ENCODE data around the gene N4BP2L2. TPM values are rescaled to one million over a fixed set of nuclear protein-coding genes. Genes with fewer than 3 reads are reported as not detected.

N4BP2L2 gene
- total RNA-seq, 1 donor from 2014 or later, result 92.8 TPM

- DNase-seq (ENCODE audit: low spot score), result no peak
- Mint-ChIP-seq H3K27me3 (ENCODE audit: insufficient read depth) (no peaks in the 10 kb centered on the region), H3K27ac (no peak overlapping the region), H3K36me3 (ENCODE audit: low read depth) (peaks cover 38% of the 10 kb centered on the region), H3K4me3 (no peak overlapping the region), H3K4me1 (ENCODE audit: low read depth) (peaks cover 32% of the 10 kb centered on the region), H3K9me3 (no peaks in the 10 kb centered on the region)
- intact Hi-C loops (cut with micrococcal nuclease), result no loop called here
Observed at GRCh38 chr13:32525766-32526165, 12.8 kb downstream of the N4BP2L2 start.

- Mint-ChIP-seq H3K4me3 (no peak overlapping the region), H3K36me3 (ENCODE audit: low read depth) (peaks cover 47% of the 10 kb centered on the region), H3K27me3 (ENCODE audit: insufficient read depth) (no peaks in the 10 kb centered on the region), H3K27ac (no peak overlapping the region), H3K9me3 (no peaks in the 10 kb centered on the region), H3K4me1 (ENCODE audit: low read depth) (peaks cover 10% of the 10 kb centered on the region)
- DNase-seq (ENCODE audit: low spot score), result no peak
- intact Hi-C loops (cut with micrococcal nuclease), result no loop called here
Observed at GRCh38 chr13:32515246-32515645, 23.3 kb downstream of the N4BP2L2 start.

GRCh38 chr13:32511482-32511881 is 27.1 kb downstream of the N4BP2L2 start:
- H3K4me3 Mint-ChIP-seq, result no peak overlapping the region
- no peaks in the 10 kb centered on the region for H3K9me3 Mint-ChIP-seq
- intact Hi-C loops (cut with micrococcal nuclease), result no loop called here
- no peaks in the 10 kb centered on the region for H3K27me3 Mint-ChIP-seq (ENCODE audit: insufficient read depth)
- H3K36me3 Mint-ChIP-seq (ENCODE audit: low read depth), result peaks cover 35% of the 10 kb centered on the region
- H3K4me1 Mint-ChIP-seq (ENCODE audit: low read depth), result peaks cover 4% of the 10 kb centered on the region
- no peak for DNase-seq (ENCODE audit: low spot score)
- H3K27ac Mint-ChIP-seq, result no peak overlapping the region

GRCh38 chr13:32504876-32505275 is 33.7 kb downstream of the N4BP2L2 start:
- intact Hi-C loops (cut with micrococcal nuclease), result no loop called here
- H3K9me3 Mint-ChIP-seq, result no peaks in the 10 kb centered on the region
- H3K4me1 Mint-ChIP-seq (ENCODE audit: low read depth), result no peaks in the 10 kb centered on the region
- peaks cover 25% of the 10 kb centered on the region for H3K36me3 Mint-ChIP-seq (ENCODE audit: low read depth)
- DNase-seq (ENCODE audit: low spot score), result no peak
- H3K4me3 Mint-ChIP-seq, result no peak overlapping the region
- no peaks in the 10 kb centered on the region for H3K27me3 Mint-ChIP-seq (ENCODE audit: insufficient read depth)
- no peak overlapping the region for H3K27ac Mint-ChIP-seq

GRCh38 chr13:32504263-32504662 is 34.3 kb downstream of the N4BP2L2 start:
- no peaks in the 10 kb centered on the region for H3K27me3 Mint-ChIP-seq (ENCODE audit: insufficient read depth)
- H3K27ac Mint-ChIP-seq, result no peak overlapping the region
- peaks cover 20% of the 10 kb centered on the region for H3K36me3 Mint-ChIP-seq (ENCODE audit: low read depth)
- no peak for DNase-seq (ENCODE audit: low spot score)
- intact Hi-C loops (cut with micrococcal nuclease), result no loop called here
- H3K9me3 Mint-ChIP-seq, result no peaks in the 10 kb centered on the region
- H3K4me3 Mint-ChIP-seq, result no peak overlapping the region
- no peaks in the 10 kb centered on the region for H3K4me1 Mint-ChIP-seq (ENCODE audit: low read depth)

GRCh38 chr13:32503727-32504126 is 34.9 kb downstream of the N4BP2L2 start:
- intact Hi-C loops (cut with micrococcal nuclease), result no loop called here
- Mint-ChIP-seq H3K4me1 (ENCODE audit: low read depth) (no peaks in the 10 kb centered on the region), H3K36me3 (ENCODE audit: low read depth) (peaks cover 21% of the 10 kb centered on the region), H3K4me3 (no peak overlapping the region), H3K27ac (no peak overlapping the region), H3K9me3 (no peaks in the 10 kb centered on the region), H3K27me3 (ENCODE audit: insufficient read depth) (no peaks in the 10 kb centered on the region)
- DNase-seq (ENCODE audit: low spot score), result no peak

- H3K9me3 Mint-ChIP-seq, result no peaks in the 10 kb centered on the region
- no peaks in the 10 kb centered on the region for H3K27me3 Mint-ChIP-seq (ENCODE audit: insufficient read depth)
- DNase-seq (ENCODE audit: low spot score), result no peak
- intact Hi-C loops (cut with micrococcal nuclease), result no loop called here
- H3K36me3 Mint-ChIP-seq (ENCODE audit: low read depth), result peaks cover 21% of the 10 kb centered on the region
- H3K4me3 Mint-ChIP-seq, result no peak overlapping the region
- H3K27ac Mint-ChIP-seq, result no peak overlapping the region
- peaks cover 14% of the 10 kb centered on the region for H3K4me1 Mint-ChIP-seq (ENCODE audit: low read depth)
Observed at GRCh38 chr13:32501064-32501463, 37.5 kb downstream of the N4BP2L2 start.

GRCh38 chr13:32499538-32500210 is 38.9 kb downstream of the N4BP2L2 start:
- H3K4me1 Mint-ChIP-seq (ENCODE audit: low read depth), result peaks cover 14% of the 10 kb centered on the region
- H3K27me3 Mint-ChIP-seq (ENCODE audit: insufficient read depth), result no peaks in the 10 kb centered on the region
- H3K9me3 Mint-ChIP-seq, result no peaks in the 10 kb centered on the region
- DNase-seq (ENCODE audit: low spot score), result no peak
- intact Hi-C loops (cut with micrococcal nuclease), result no loop called here
- H3K4me3 Mint-ChIP-seq, result no peak overlapping the region
- H3K36me3 Mint-ChIP-seq (ENCODE audit: low read depth), result peaks cover 12% of the 10 kb centered on the region
- no peak overlapping the region for H3K27ac Mint-ChIP-seq

GRCh38 chr13:32497589-32497988 is 41.0 kb downstream of the N4BP2L2 start:
- intact Hi-C loops (cut with micrococcal nuclease), result no loop called here
- Mint-ChIP-seq H3K36me3 (ENCODE audit: low read depth) (peaks cover 9% of the 10 kb centered on the region), H3K9me3 (no peaks in the 10 kb centered on the region), H3K4me3 (no peak overlapping the region), H3K4me1 (ENCODE audit: low read depth) (peaks cover 14% of the 10 kb centered on the region), H3K27ac (no peak overlapping the region), H3K27me3 (ENCODE audit: insufficient read depth) (no peaks in the 10 kb centered on the region)
- no peak for DNase-seq (ENCODE audit: low spot score)

GRCh38 chr13:32496599-32497160 is 41.9 kb downstream of the N4BP2L2 start:
- intact Hi-C loops (cut with micrococcal nuclease), result no loop called here
- no peak for DNase-seq (ENCODE audit: low spot score)
- Mint-ChIP-seq H3K36me3 (ENCODE audit: low read depth) (peaks cover 8% of the 10 kb centered on the region), H3K27ac (no peak overlapping the region), H3K27me3 (ENCODE audit: insufficient read depth) (no peaks in the 10 kb centered on the region), H3K9me3 (no peaks in the 10 kb centered on the region), H3K4me3 (no peak overlapping the region), H3K4me1 (ENCODE audit: low read depth) (peaks cover 14% of the 10 kb centered on the region)

GRCh38 chr13:32495841-32496240 is 42.8 kb downstream of the N4BP2L2 start:
- Mint-ChIP-seq H3K36me3 (ENCODE audit: low read depth) (peaks cover 5% of the 10 kb centered on the region), H3K4me1 (ENCODE audit: low read depth) (peaks cover 14% of the 10 kb centered on the region), H3K9me3 (no peaks in the 10 kb centered on the region), H3K4me3 (no peak overlapping the region), H3K27ac (no peak overlapping the region), H3K27me3 (ENCODE audit: insufficient read depth) (no peaks in the 10 kb centered on the region)
- intact Hi-C loops (cut with micrococcal nuclease), result no loop called here
- no peak for DNase-seq (ENCODE audit: low spot score)

GRCh38 chr13:32495429-32495828 is 43.2 kb downstream of the N4BP2L2 start:
- Mint-ChIP-seq H3K9me3 (no peaks in the 10 kb centered on the region), H3K36me3 (ENCODE audit: low read depth) (peaks cover 5% of the 10 kb centered on the region), H3K4me1 (ENCODE audit: low read depth) (peaks cover 14% of the 10 kb centered on the region), H3K4me3 (no peak overlapping the region), H3K27ac (no peak overlapping the region), H3K27me3 (ENCODE audit: insufficient read depth) (no peaks in the 10 kb centered on the region)
- no peak for DNase-seq (ENCODE audit: low spot score)
- intact Hi-C loops (cut with micrococcal nuclease), result no loop called here

GRCh38 chr13:32491028-32491427 is 47.6 kb downstream of the N4BP2L2 start:
- no peaks in the 10 kb centered on the region for H3K9me3 Mint-ChIP-seq
- no peaks in the 10 kb centered on the region for H3K36me3 Mint-ChIP-seq (ENCODE audit: low read depth)

GRCh38 chr13:32476892-32477291 is 61.7 kb downstream of the N4BP2L2 start:
- Mint-ChIP-seq H3K9me3 (no peaks in the 10 kb centered on the region), H3K4me3 (no peak overlapping the region), H3K27me3 (ENCODE audit: insufficient read depth) (no peaks in the 10 kb centered on the region), H3K36me3 (ENCODE audit: low read depth) (no peaks in the 10 kb centered on the region), H3K4me1 (ENCODE audit: low read depth) (peaks cover 7% of the 10 kb centered on the region), H3K27ac (no peak overlapping the region)
- no peak for DNase-seq (ENCODE audit: low spot score)
- intact Hi-C loops (cut with micrococcal nuclease), result no loop called here

More at GRCh38 chr13:32491028-32491427, 47.6 kb downstream of the N4BP2L2 start:
- Mint-ChIP-seq H3K4me3 (no peak overlapping the region), H3K4me1 (ENCODE audit: low read depth) (no peaks in the 10 kb centered on the region), H3K27ac (no peak overlapping the region), H3K27me3 (ENCODE audit: insufficient read depth) (no peaks in the 10 kb centered on the region)
- intact Hi-C loops (cut with micrococcal nuclease), result no loop called here
- no peak for DNase-seq (ENCODE audit: low spot score)

Data from activated T-helper 1 cell treated with anti-CD3 and anti-CD28 coated beads, Interleukin-12 subunit alpha, Interleukin-12 subunit beta, Interleukin-2, Interleukin-4 antibody, amounts not matched to agents 30 ng/mL and 10 ng/mL and 1 ng/mL, durations not matched to agents 14 hours and 24 hours and 36 hours (primary cell).